Measurements from ENCODE around the gene TAF3.

The TAF3 gene

GRCh38 chr10:8061274-8062211 is 243.2 kb downstream of the TAF3 start:
- DNase-seq = no peak

DNA sequence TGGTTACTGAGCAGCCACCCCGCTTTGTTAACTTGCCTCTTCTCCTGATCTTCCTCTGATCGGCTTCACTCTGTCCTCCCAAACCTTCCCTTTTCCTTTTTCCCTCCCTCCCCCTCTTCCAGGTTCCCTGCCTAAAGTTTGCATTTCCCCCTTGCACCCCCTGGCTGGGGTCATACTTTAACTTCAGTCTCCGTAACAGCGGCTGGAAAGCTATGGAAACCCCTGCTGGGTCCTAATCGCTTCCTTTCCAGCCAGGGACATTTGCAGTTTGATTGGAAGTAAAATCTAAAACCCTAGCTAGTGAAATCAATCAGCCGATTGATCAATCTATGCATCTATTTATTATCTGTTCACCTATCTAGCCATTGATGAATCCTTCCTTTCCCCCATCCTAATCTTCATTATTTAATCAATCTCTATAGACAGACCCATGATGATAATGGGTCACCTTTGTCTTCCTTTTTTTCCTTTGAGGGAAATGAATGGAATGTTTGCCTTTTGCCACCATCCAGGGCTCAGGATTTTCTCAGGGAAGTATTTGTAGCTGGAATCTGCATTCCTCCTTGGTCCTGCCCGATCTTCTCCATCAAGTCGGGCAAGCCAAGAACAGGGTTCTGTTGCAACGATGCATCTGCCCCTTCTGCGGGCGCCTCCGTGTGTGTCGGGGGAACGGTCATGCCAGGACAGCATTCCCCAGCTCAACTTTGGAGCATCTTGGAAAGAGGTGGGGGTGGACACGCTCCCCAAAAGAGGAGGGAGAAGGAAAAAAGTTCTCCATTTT is 245.0 kb downstream of the TAF3 start:
- no peak for DNase-seq

DNA sequence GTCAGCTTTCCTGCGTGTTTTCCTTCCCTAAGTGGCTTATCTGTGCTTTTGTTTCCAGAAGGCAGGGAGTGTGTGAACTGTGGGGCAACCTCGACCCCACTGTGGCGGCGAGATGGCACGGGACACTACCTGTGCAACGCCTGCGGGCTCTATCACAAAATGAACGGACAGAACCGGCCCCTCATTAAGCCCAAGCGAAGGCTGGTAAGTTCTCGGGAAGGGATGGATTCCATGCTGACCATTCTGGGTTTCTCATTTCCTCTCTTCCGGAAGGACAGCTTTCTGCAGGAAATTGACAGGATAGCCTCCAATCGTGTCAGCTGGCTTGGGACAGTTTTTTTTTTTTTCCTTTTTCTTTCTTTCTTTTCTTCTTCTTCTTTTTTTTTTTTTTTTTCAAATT is 245.6 kb downstream of the TAF3 start:
- no peak for DNase-seq

DNA sequence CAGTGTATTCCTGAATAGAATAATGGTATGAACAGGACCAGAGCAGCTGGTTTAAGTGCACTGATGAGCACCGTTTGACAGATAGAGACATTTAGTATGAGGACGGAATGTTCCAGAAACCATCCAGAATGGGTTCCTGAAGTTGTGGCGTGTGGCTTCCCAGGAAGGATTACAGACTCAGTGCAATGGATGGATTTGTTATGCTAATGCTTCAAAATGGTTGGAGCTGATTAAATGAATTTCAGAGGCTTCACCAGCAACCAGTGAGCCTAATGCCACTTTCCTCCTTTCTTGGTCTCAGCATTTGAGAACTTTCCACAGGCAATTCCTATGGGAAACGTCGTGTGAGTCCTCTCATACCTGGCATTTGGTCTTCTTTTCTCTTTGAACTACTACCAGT is 246.1 kb downstream of the TAF3 start:
- DNase-seq = no peak

GRCh38 chr10:8065651-8066050 is 247.3 kb downstream of the TAF3 start:
- DNase-seq = no peak

DNA sequence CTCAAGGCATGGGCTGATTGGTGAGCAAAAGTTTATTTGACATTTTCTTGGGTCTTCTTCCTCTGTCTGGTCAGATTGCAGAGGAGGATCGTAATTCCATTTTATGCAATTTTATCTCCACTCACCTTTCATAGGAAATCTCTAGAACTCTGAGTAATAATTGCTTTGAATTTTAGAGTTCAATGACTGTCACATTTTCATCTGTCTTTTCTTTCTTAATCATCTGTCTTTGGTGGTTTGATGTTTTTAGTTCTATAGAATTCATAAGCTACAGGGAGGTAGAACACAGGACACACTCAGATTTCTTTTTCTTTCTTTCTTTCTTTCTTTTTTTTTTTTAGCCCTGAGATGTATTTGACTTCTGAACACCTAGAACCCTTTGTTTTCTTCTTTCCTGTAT is 247.8 kb downstream of the TAF3 start:
- no peak for DNase-seq

Data from NCI-H2171 (cell line).